GM12892 (cell line): ENCODE measurements around the gene DAZL.

Experiments
- POLR2A ChIP-seq: IDR thresholded peaks from 2 replicates; pipeline ENCODE4 v1.6.1; 2011; ENCODE audit warnings: low read depth, low read length, control low read depth
- POLR2AphosphoS5 ChIP-seq: IDR thresholded peaks from 2 replicates; pipeline ENCODE4 v1.6.1; 2011; ENCODE audit warnings: low read depth, low read length, control low read depth
- TAF1 ChIP-seq: IDR thresholded peaks from 2 replicates; pipeline ENCODE4 v1.6.1; 2011; ENCODE audit warnings: low read depth, mild to moderate bottlenecking, control low read depth, low read length, borderline replicate concordance

- no peak for TF ChIP-seq POLR2AphosphoS5
- TF ChIP-seq TAF1, result no peak
- TF ChIP-seq POLR2A, result no peak
Measured at GRCh38 chr3:16589867-16590624, 15.2 kb downstream of the DAZL start.
